T-cell (primary cell): ENCODE data around the gene LGALS3BP. TPM values are rescaled to one million over a fixed set of nuclear protein-coding genes. Genes with fewer than 3 reads are reported as not detected.

Source experiments
- ATAC-seq, 4 experiments: fragments of 200-7000 bp in 3 of 4; fragments of 150-1000 bp in 1 of 4; cut with Tn5 transposase; replicated peaks in 1 of 4; 1 replicate in 3 of 4; 2 replicates in 1 of 4; pipeline ENCODE4 v1.10.0; 2021; ENCODE audit warnings: moderate library complexity in 3 of 4, mild to moderate bottlenecking in 2 of 4, moderate number of reproducible peaks in 1 of 4
- CTCF ChIA-PET, 2 donors: fragments of 300-600 bp; sonication (Branson Sonifier 250); formaldehyde crosslinking; loops; one replicate each; lab custom pipeline; 2022; ENCODE audit warnings: antibody characterized with exemption in 2 of 2; lab: Charles Lee
- POLR2A ChIA-PET, 2 donors: fragments of 300-600 bp; sonication (Branson Sonifier 250); formaldehyde crosslinking; loops; one replicate each; lab custom pipeline; 2022; ENCODE audit warnings: antibody characterized with exemption in 2 of 2; lab: Charles Lee
- DNase-seq, 35 experiments: peaks; one replicate each; pipeline versions ENCODE4 v3.0.0 to v3.0.0-alpha.2; 2013 to 2023
- H3K27ac ChIP-seq: one replicate; pipeline ENCODE4 v1.5.1; 2013; ENCODE audit warnings: low read length
- H3K27me3 ChIP-seq, 2 experiments: replicated peaks in 1 of 2; 1 replicate in 1 of 2; 2 replicates in 1 of 2; pipeline versions ENCODE4 v1.6.1 to v1.7.0; 2013; ENCODE audit warnings: low read length in 1 of 2, mixed read lengths in 1 of 2; ENCODE audit not compliant: control insufficient read depth in 2 of 2, insufficient read depth in 2 of 2; ENCODE audit errors: extremely low read depth in 1 of 2
- H3K36me3 ChIP-seq, 2 donors: 1 replicate in 1 of 2; 2 replicates in 1 of 2; pipeline versions ENCODE4 v1.6.1 to v1.7.0; 2013; ENCODE audit warnings: low read length in 1 of 2; ENCODE audit not compliant: control insufficient read depth in 2 of 2, insufficient read depth in 1 of 2; ENCODE audit errors: extremely low read depth in 1 of 2
- H3K4me1 ChIP-seq, 2 experiments: 1 replicate in 1 of 2; 2 replicates in 1 of 2; pipeline versions ENCODE4 v1.6.1 to v1.7.0; 2013; ENCODE audit warnings: low read length in 2 of 2, mixed read lengths in 1 of 2; ENCODE audit not compliant: insufficient read depth in 2 of 2, control insufficient read depth in 1 of 2; ENCODE audit errors: extremely low read depth in 1 of 2
- H3K4me3 ChIP-seq, 2 donors: 1 replicate in 1 of 2; 2 replicates in 1 of 2; pipeline versions ENCODE4 v1.5.1 to v1.7.0; 2013; ENCODE audit warnings: mild to moderate bottlenecking in 2 of 2, low read length in 1 of 2, moderate library complexity in 1 of 2; ENCODE audit not compliant: control insufficient read depth in 1 of 2; ENCODE audit errors: extremely low read depth in 1 of 2
- H3K9me3 ChIP-seq: 2 replicates; pipeline ENCODE4 v1.7.0; 2013
- H3K27ac Mint-ChIP-seq, 2 donors: one replicate each; pipeline ENCODE4 v1.8.0; 2020 to 2021; ENCODE audit warnings: mild to moderate bottlenecking in 2 of 2, mixed read lengths in 2 of 2
- H3K27me3 Mint-ChIP-seq, 2 donors: one replicate each; pipeline ENCODE4 v1.8.0; 2021 to 2022; ENCODE audit warnings: mixed read lengths in 2 of 2
- H3K36me3 Mint-ChIP-seq: one replicate; pipeline ENCODE4 v1.8.0; 2021; ENCODE audit warnings: mixed read lengths
- H3K4me1 Mint-ChIP-seq, 3 donors: one replicate each; pipeline ENCODE4 v1.8.0; 2020 to 2022; ENCODE audit warnings: mixed read lengths in 3 of 3, mild to moderate bottlenecking in 1 of 3
- H3K4me3 Mint-ChIP-seq, 3 donors: one replicate each; pipeline ENCODE4 v1.8.0; 2020 to 2022; ENCODE audit warnings: mild to moderate bottlenecking in 3 of 3, mixed read lengths in 3 of 3, moderate library complexity in 3 of 3
- H3K9me3 Mint-ChIP-seq, 3 donors: one replicate each; pipeline ENCODE4 v1.8.0; 2020 to 2022; ENCODE audit warnings: mixed read lengths in 3 of 3
- WGBS: methylation state at CpG from one replicate; pipeline ENCODE4 v1.1.5; 2013; ENCODE audit warnings: missing lambda C conversion rate; ENCODE audit not compliant: insufficient coverage; 5-methylcytosine and 5-hydroxymethylcytosine counted together
- total RNA-seq, 35 experiments: library from RNA in 6 of 35; stranded (reverse) in 6 of 35; fragments of 120-200 nt in 1 of 35; gene quantifications; one replicate each; pipeline versions ENCODE4 v1.2.1 to v1.2.4 and lab custom pipeline; 2013 to 2026

The LGALS3BP gene
- total RNA-seq, 5 donors from 2014 or later (not counting 1 experiment from before 2014, with no cell fraction given), result 28.2 to 80.7 (median 51.6) TPM

- ATAC-seq, result no peak
- Mint-ChIP-seq H3K4me1 (no peaks in the 10 kb centered on the region), H3K36me3 (peaks cover 3% of the 10 kb centered on the region), H3K27me3 (peaks cover 0 to 9% of the 10 kb centered on the region in 2 donors), H3K27ac (no peak overlapping the region), H3K9me3 (peaks cover 8 to 18% (median 9%) of the 10 kb centered on the region in 3 donors), H3K4me3 (no peak overlapping the region)
- Histone ChIP-seq H3K36me3 (peaks cover 0 to 5% of the 10 kb centered on the region in 2 donors), H3K9me3 (no peaks in the 10 kb centered on the region), H3K27me3 (peaks cover 0 to 34% of the 10 kb centered on the region in 2 experiments), H3K4me3 (no peak overlapping the region), H3K4me1 (no peaks in the 10 kb centered on the region), H3K27ac (no peak overlapping the region)
- ChIA-PET POLR2A (no interaction called here), CTCF (no interaction called here)
- WGBS, result 85% methylated on average over 26 of the region's 29 CpGs
- no peak for DNase-seq
These were observed 26.1 kb downstream of the LGALS3BP start for GRCh38 chr17:78953356-78954350.

GRCh38 chr17:78952706-78953105, 27.0 kb downstream of the LGALS3BP start:
- ATAC-seq (no peak), DNase-seq (no peak)
- Histone ChIP-seq H3K4me3 (no peak overlapping the region), H3K27me3 (peaks cover 0 to 32% of the 10 kb centered on the region in 2 experiments), H3K9me3 (no peaks in the 10 kb centered on the region), H3K36me3 (peaks cover 0 to 5% of the 10 kb centered on the region in 2 donors), H3K4me1 (no peaks in the 10 kb centered on the region), H3K27ac (no peak overlapping the region)
- H3K27me3 Mint-ChIP-seq, result peaks cover 0 to 9% of the 10 kb centered on the region in 2 donors
- POLR2A ChIA-PET, result no interaction called here
- CTCF ChIA-PET, result no interaction called here
- no peak overlapping the region for H3K4me3 Mint-ChIP-seq
- no peak overlapping the region for H3K27ac Mint-ChIP-seq
- peaks cover 8 to 18% (median 9%) of the 10 kb centered on the region in 3 donors for H3K9me3 Mint-ChIP-seq
- H3K36me3 Mint-ChIP-seq, result peaks cover 3% of the 10 kb centered on the region
- 81% methylated on average over 6 of the region's 10 CpGs for WGBS
- H3K4me1 Mint-ChIP-seq, result no peaks in the 10 kb centered on the region

DNA sequence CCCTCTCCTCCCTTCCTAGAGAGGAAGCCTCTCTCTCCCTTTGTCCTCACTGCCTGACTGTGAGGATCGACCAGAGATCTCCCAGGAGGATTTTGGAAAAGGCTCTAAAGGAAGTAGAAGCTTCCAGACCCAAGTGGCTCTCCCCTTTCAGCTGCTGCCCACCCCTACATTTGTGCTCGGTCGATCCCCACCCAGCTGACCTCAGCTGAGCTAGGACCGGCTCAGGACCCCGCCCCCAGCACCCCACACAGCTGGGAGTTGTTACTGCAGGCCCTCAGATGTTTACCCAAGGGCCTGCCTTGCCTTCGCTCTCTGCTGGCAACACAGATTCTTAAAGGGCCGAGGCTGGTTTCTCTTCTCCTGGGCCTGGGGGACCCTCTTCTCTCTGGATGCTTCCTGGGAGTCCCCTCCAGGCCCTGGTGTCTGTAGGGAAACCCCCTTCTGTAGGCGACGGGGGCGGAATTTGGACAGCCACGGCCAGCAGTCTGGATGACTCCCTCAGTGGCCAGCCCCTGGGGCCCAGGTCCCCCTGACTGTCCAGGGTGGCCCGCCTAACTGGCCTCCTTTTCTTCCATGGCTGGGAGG, 27.7 kb downstream of the LGALS3BP start:
- H3K4me1 ChIP-seq, result no peaks in the 10 kb centered on the region
- ChIA-PET CTCF (no interaction called here), POLR2A (interaction anchor here in 1 of 2 donors (0.5 kb wide), 1 partner anchor 410 kb away, joined by 5 read pairs; no protein-coding TSS in a partner anchor)
- no peak for ATAC-seq
- DNase-seq, result no peak
- 94% methylated on average over 6 of the region's 12 CpGs for WGBS
- H3K27me3 ChIP-seq, result peaks cover 0 to 33% of the 10 kb centered on the region in 2 experiments
- no peak overlapping the region for H3K27ac Mint-ChIP-seq
- no peak overlapping the region for H3K4me3 Mint-ChIP-seq
- H3K27ac ChIP-seq, result no peak overlapping the region
- peaks cover 0 to 5% of the 10 kb centered on the region in 2 donors for H3K36me3 ChIP-seq
- peaks cover 3% of the 10 kb centered on the region for H3K36me3 Mint-ChIP-seq
- H3K9me3 ChIP-seq, result no peaks in the 10 kb centered on the region
- H3K4me3 ChIP-seq, result no peak overlapping the region
- peaks cover 0 to 9% of the 10 kb centered on the region in 2 donors for H3K27me3 Mint-ChIP-seq
- H3K4me1 Mint-ChIP-seq, result no peaks in the 10 kb centered on the region
- peaks cover 8 to 18% (median 9%) of the 10 kb centered on the region in 3 donors for H3K9me3 Mint-ChIP-seq

- Histone ChIP-seq H3K36me3 (peaks cover 0 to 5% of the 10 kb centered on the region in 2 donors), H3K9me3 (no peaks in the 10 kb centered on the region), H3K4me1 (no peaks in the 10 kb centered on the region), H3K27me3 (peaks cover 0 to 36% of the 10 kb centered on the region in 2 experiments), H3K4me3 (no peak overlapping the region), H3K27ac (no peak overlapping the region)
- WGBS, result 100% methylated on average over 1 of the region's 2 CpGs
- H3K4me1 Mint-ChIP-seq, result no peaks in the 10 kb centered on the region
- DNase-seq (no peak), ATAC-seq (no peak)
- CTCF ChIA-PET, result no interaction called here
- POLR2A ChIA-PET, result no interaction called here
- H3K27me3 Mint-ChIP-seq, result peaks cover 0 to 11% of the 10 kb centered on the region in 2 donors
- peaks cover 8 to 18% (median 9%) of the 10 kb centered on the region in 3 donors for H3K9me3 Mint-ChIP-seq
- H3K27ac Mint-ChIP-seq, result no peak overlapping the region
- H3K36me3 Mint-ChIP-seq, result peaks cover 3% of the 10 kb centered on the region
- no peak overlapping the region for H3K4me3 Mint-ChIP-seq
These were observed 28.9 kb downstream of the LGALS3BP start for GRCh38 chr17:78950870-78951269.

GRCh38 chr17:78947235-78948149, 32.2 kb downstream of the LGALS3BP start:
- Histone ChIP-seq H3K36me3 (peaks cover 0 to 5% of the 10 kb centered on the region in 2 donors), H3K27ac (no peak overlapping the region), H3K27me3 (peaks cover 0 to 45% of the 10 kb centered on the region in 2 experiments), H3K9me3 (no peaks in the 10 kb centered on the region), H3K4me1 (no peaks in the 10 kb centered on the region), H3K4me3 (no peak overlapping the region)
- Mint-ChIP-seq H3K9me3 (peaks cover 8 to 18% (median 9%) of the 10 kb centered on the region in 3 donors), H3K4me1 (no peaks in the 10 kb centered on the region), H3K27ac (no peak overlapping the region), H3K4me3 (no peak overlapping the region), H3K36me3 (peaks cover 3% of the 10 kb centered on the region), H3K27me3 (peaks cover 7 to 18% of the 10 kb centered on the region in 2 donors)
- ATAC-seq (no peak), DNase-seq (no peak)
- ChIA-PET CTCF (no interaction called here), POLR2A (no interaction called here)
- WGBS, result 92% methylated on average over 9 of the region's 18 CpGs
